PC-3 (cell line): ENCODE measurements around the gene KRTAP5-11.
"Not testable (repeated sequence)": the region's sequence is repeated elsewhere in the genome, so short reads cannot be mapped to it uniquely, and the experiment has no call there.

Source experiments
- CTCF ChIP-seq: fragments of 300-600 bp; sonication (generic); conservative IDR thresholded peaks from 2 replicates; pipeline ENCODE4 v1.5.1; 2017; ENCODE audit warnings: antibody characterized with exemption, low read depth, mild to moderate bottlenecking, low read length
- EZH2 ChIP-seq: fragments of 300-600 bp; sonication (generic); IDR thresholded peaks from one replicate; pipeline ENCODE4 v1.6.1; 2017; ENCODE audit warnings: antibody characterized with exemption, mild to moderate bottlenecking, low read length; ENCODE audit not compliant: unreplicated experiment

DNA sequence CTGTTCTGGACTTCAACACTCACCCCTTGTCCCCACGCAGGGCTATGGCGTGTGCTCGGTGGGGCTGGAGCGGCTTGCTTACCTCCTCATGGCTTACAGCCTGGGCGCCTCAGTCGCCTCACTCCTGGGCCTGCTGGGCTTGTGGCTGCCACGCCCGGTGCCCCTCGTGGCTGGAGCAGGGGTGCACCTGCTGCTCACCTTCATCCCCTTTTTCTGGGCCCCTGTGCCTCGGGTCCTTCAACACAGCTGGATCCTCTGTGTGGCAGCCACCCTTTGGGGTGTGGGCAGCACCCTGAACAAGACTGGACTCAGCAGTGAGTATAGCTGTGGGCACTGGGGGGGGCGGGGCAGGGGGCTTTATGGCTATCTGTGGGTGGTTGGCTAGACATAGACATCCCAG is 20.5 kb upstream of the KRTAP5-11 start:
- not testable (repeated sequence) for TF ChIP-seq CTCF, EZH2
